ENCODE data around the gene C1RL.
"Not testable (repeated sequence)": the region's sequence is repeated elsewhere in the genome, so short reads cannot be mapped to it uniquely, and the experiment has no call there.

- not testable (repeated sequence) for TF ChIP-seq CTCF, EP300, POLR2A (IDR thresholded peaks at IDR 0.05)
Observed at GRCh38 chr12:7055736-7056135, 53.3 kb downstream of the C1RL start.

Measured in suprapubic skin (tissue), 3 donors.